Measurements from ENCODE around the gene WSCD1.

WSCD1 gene

GRCh38 chr17:6147042-6147441 is 76.9 kb downstream of the WSCD1 start:
- DNase-seq (ENCODE audit: low read depth in 3 of 3, low spot score in 1 of 3) = no peak

- DNase-seq (ENCODE audit: low read depth in 3 of 3, low spot score in 1 of 3) = no peak
These were observed 83.2 kb downstream of the WSCD1 start for GRCh38 chr17:6153375-6153774.

GRCh38 chr17:6157716-6158115 is 87.5 kb downstream of the WSCD1 start:
- DNase-seq (ENCODE audit: low read depth in 3 of 3, low spot score in 1 of 3) = no peak

- no peak for DNase-seq (ENCODE audit: low read depth in 3 of 3, low spot score in 1 of 3)
These were observed 89.5 kb downstream of the WSCD1 start for GRCh38 chr17:6159541-6160231.

GRCh38 chr17:6160232-6160555 is 90.0 kb downstream of the WSCD1 start:
- no peak for DNase-seq (ENCODE audit: low read depth in 3 of 3, low spot score in 1 of 3)

GRCh38 chr17:6160911-6161855 is 91.0 kb downstream of the WSCD1 start:
- DNase-seq (ENCODE audit: low read depth in 3 of 3, low spot score in 1 of 3) = no peak

GRCh38 chr17:6162216-6162615 is 92.0 kb downstream of the WSCD1 start:
- DNase-seq (ENCODE audit: low read depth in 3 of 3, low spot score in 1 of 3) = no peak

GRCh38 chr17:6162892-6163291 is 92.7 kb downstream of the WSCD1 start:
- DNase-seq (ENCODE audit: low read depth in 3 of 3, low spot score in 1 of 3) = no peak

GRCh38 chr17:6163612-6164333 is 93.6 kb downstream of the WSCD1 start:
- DNase-seq (ENCODE audit: low read depth in 3 of 3, low spot score in 1 of 3) = no peak

- no peak for DNase-seq (ENCODE audit: low read depth in 3 of 3, low spot score in 1 of 3)
These were observed 94.8 kb downstream of the WSCD1 start for GRCh38 chr17:6164996-6165395.

- no peak for DNase-seq (ENCODE audit: low read depth in 3 of 3, low spot score in 1 of 3)
These were observed 95.6 kb downstream of the WSCD1 start for GRCh38 chr17:6165806-6166205.

GRCh38 chr17:6166492-6167179 is 96.5 kb downstream of the WSCD1 start:
- DNase-seq (ENCODE audit: low read depth in 3 of 3, low spot score in 1 of 3) = no peak

GRCh38 chr17:6168296-6168695 is 98.1 kb downstream of the WSCD1 start:
- DNase-seq (ENCODE audit: low read depth in 3 of 3, low spot score in 1 of 3) = no peak

- DNase-seq (ENCODE audit: low read depth in 3 of 3, low spot score in 1 of 3) = no peak
These were observed 100.2 kb downstream of the WSCD1 start for GRCh38 chr17:6170349-6170748.

- no peak for DNase-seq (ENCODE audit: low read depth in 3 of 3, low spot score in 1 of 3)
These were observed 102.6 kb downstream of the WSCD1 start for GRCh38 chr17:6172642-6173330.

- no peak for DNase-seq (ENCODE audit: low read depth in 3 of 3, low spot score in 1 of 3)
These were observed 103.5 kb downstream of the WSCD1 start for GRCh38 chr17:6173653-6174052.
